Measurements from ENCODE around the gene ARHGEF37. TPM values are rescaled to one million over a fixed set of nuclear protein-coding genes. Genes with fewer than 3 reads are reported as not detected.

Gene ARHGEF37
- total RNA-seq, 2 experiments from 2014 or later = 1.4 TPM; not detected in 1

GRCh38 chr5:149651686-149652085 is 70.4 kb downstream of the ARHGEF37 start:
- no peak overlapping the region for H2AFZ ChIP-seq (ENCODE audit: low read length)

GRCh38 chr5:149652697-149653096 is 71.4 kb downstream of the ARHGEF37 start:
- Histone ChIP-seq H2AFZ (ENCODE audit: low read length) (no peak overlapping the region), H3K9me3 (ENCODE audit: low read length) (no peaks in the 10 kb centered on the region), H3K36me3 (ENCODE audit: insufficient read depth, low read length) (no peaks in the 10 kb centered on the region), H4K20me1 (ENCODE audit: insufficient read depth, low read length) (no peaks in the 10 kb centered on the region), H3K4me1 (ENCODE audit: insufficient read depth, low read length, poor library complexity, severe bottlenecking) (peaks cover 55% of the 10 kb centered on the region), H3K9me2 (ENCODE audit: insufficient read depth, low read length) (no peaks in the 10 kb centered on the region), H3K79me2 (ENCODE audit: insufficient read depth, low read depth, low read length) (no peaks in the 10 kb centered on the region), H3K27ac (ENCODE audit: low read depth, low read length, poor library complexity, severe bottlenecking) (peak overlapping the region; percentile 55), H3K4me2 (ENCODE audit: low read length) (no peak overlapping the region), H3K4me3 (ENCODE audit: low read depth, low read length, poor library complexity, severe bottlenecking) (no peak overlapping the region)
- no peak for TF ChIP-seq EZH2phosphoT487 (IDR thresholded peaks at IDR 0.05; ENCODE audit: borderline replicate concordance, low read depth, low read length)
- TF ChIP-seq CTCF (conservative IDR thresholded peaks at IDR 0.05; ENCODE audit: low read length) = no peak
- intact Hi-C loops (cut with micrococcal nuclease; ENCODE audit: unreplicated experiment) = no loop called here
- CTCF ChIA-PET (ENCODE audit: unreplicated experiment) = interaction anchor here (0.8 kb wide), 1 partner anchor 15 kb away, joined by 3 read pairs; no protein-coding TSS in a partner anchor
- DNase-seq (ENCODE audit: low spot score) = no peak
- POLR2A ChIA-PET = interaction anchor here (0.6 to 1.0 kb wide), 2 partner anchors 9 to 1085 kb away, joined by 3 to 5 read pairs; no protein-coding TSS in a partner anchor
- no TSS peak for BruUV-seq (replicated peaks)

More at GRCh38 chr5:149651686-149652085, 70.4 kb downstream of the ARHGEF37 start:
- Histone ChIP-seq H3K27ac (ENCODE audit: low read depth, low read length, poor library complexity, severe bottlenecking) (peak overlapping the region; percentile 8), H4K20me1 (ENCODE audit: insufficient read depth, low read length) (no peaks in the 10 kb centered on the region), H3K36me3 (ENCODE audit: insufficient read depth, low read length) (no peaks in the 10 kb centered on the region), H3K9me3 (ENCODE audit: low read length) (no peaks in the 10 kb centered on the region), H3K4me3 (ENCODE audit: low read depth, low read length, poor library complexity, severe bottlenecking) (no peak overlapping the region), H3K4me2 (ENCODE audit: low read length) (no peak overlapping the region), H3K4me1 (ENCODE audit: insufficient read depth, low read length, poor library complexity, severe bottlenecking) (peaks cover 58% of the 10 kb centered on the region), H3K79me2 (ENCODE audit: insufficient read depth, low read depth, low read length) (no peaks in the 10 kb centered on the region), H3K9me2 (ENCODE audit: insufficient read depth, low read length) (no peaks in the 10 kb centered on the region)
- ChIA-PET POLR2A (interaction anchor here (0.6 kb wide), 1 partner anchor 36 kb away, joined by 3 read pairs; no protein-coding TSS in a partner anchor), CTCF (ENCODE audit: unreplicated experiment) (no interaction called here)
- no TSS peak for BruUV-seq (replicated peaks)
- TF ChIP-seq EZH2phosphoT487 (IDR thresholded peaks at IDR 0.05; ENCODE audit: borderline replicate concordance, low read depth, low read length) (no peak), CTCF (conservative IDR thresholded peaks at IDR 0.05; ENCODE audit: low read length) (no peak)
- intact Hi-C loops (cut with micrococcal nuclease; ENCODE audit: unreplicated experiment) = no loop called here
- peak; percentile 26 for DNase-seq (ENCODE audit: low spot score)

GRCh38 chr5:149654231-149654630 is 72.9 kb downstream of the ARHGEF37 start:
- peak overlapping the region; percentile 74 for H2AFZ ChIP-seq (ENCODE audit: low read length)
- ChIA-PET CTCF (ENCODE audit: unreplicated experiment) (no interaction called here), POLR2A (interaction anchor here (0.6 kb wide), 2 partner anchors 97 to 127 kb away, joined by 3 to 5 read pairs; no protein-coding TSS in a partner anchor)
- peaks cover 41% of the 10 kb centered on the region for H3K4me1 ChIP-seq (ENCODE audit: insufficient read depth, low read length, poor library complexity, severe bottlenecking)
- no peaks in the 10 kb centered on the region for H3K9me3 ChIP-seq (ENCODE audit: low read length)
- intact Hi-C loops (cut with micrococcal nuclease; ENCODE audit: unreplicated experiment) = no loop called here
- no peaks in the 10 kb centered on the region for H3K36me3 ChIP-seq (ENCODE audit: insufficient read depth, low read length)
- no TSS peak for BruUV-seq (replicated peaks)
- H3K27ac ChIP-seq (ENCODE audit: low read depth, low read length, poor library complexity, severe bottlenecking) = peak overlapping the region; percentile 55
- no peaks in the 10 kb centered on the region for H3K9me2 ChIP-seq (ENCODE audit: insufficient read depth, low read length)
- TF ChIP-seq EZH2phosphoT487 (IDR thresholded peaks at IDR 0.05; ENCODE audit: borderline replicate concordance, low read depth, low read length) (no peak), CTCF (conservative IDR thresholded peaks at IDR 0.05; ENCODE audit: low read length) (no peak)
- H3K79me2 ChIP-seq (ENCODE audit: insufficient read depth, low read depth, low read length) = no peaks in the 10 kb centered on the region
- peak overlapping the region; percentile 29 for H3K4me2 ChIP-seq (ENCODE audit: low read length)
- no peak overlapping the region for H3K4me3 ChIP-seq (ENCODE audit: low read depth, low read length, poor library complexity, severe bottlenecking)
- DNase-seq (ENCODE audit: low spot score) = peak; percentile 49
- H4K20me1 ChIP-seq (ENCODE audit: insufficient read depth, low read length) = no peaks in the 10 kb centered on the region

Measured in OCI-LY7 (cell line).